ENCODE results near the gene TMCC1. TPM values are rescaled to one million over a fixed set of nuclear protein-coding genes. Genes with fewer than 3 reads are reported as not detected.
A peak's percentile ranks its signal among the peaks of the same experiment; 100 is the strongest.

Gene TMCC1
- total and polyA plus RNA-seq, 2 donors (not counting 3 experiments of a cell fraction or from before 2014, with no cell fraction given), result 17.4 to 38.4 TPM

- H3K9me1 ChIP-seq (replicated peaks; ENCODE audit: control insufficient read depth, extremely low read depth, insufficient read depth, low read length), result no peaks in the 10 kb centered on the region
- H3K9me3 ChIP-seq (replicated peaks; ENCODE audit: control insufficient read depth, insufficient read depth, low read length), result no peaks in the 10 kb centered on the region
- H3K36me3 ChIP-seq (ENCODE audit: control insufficient read depth in 2 of 2, extremely low read depth in 1 of 2, insufficient read depth in 2 of 2, low read length in 2 of 2), result no peaks in the 10 kb centered on the region
- dilution Hi-C loops (cut with MboI; ENCODE audit: extremely low pct_ligation_motif_present, low sequenced_read_pairs) (no loop called here), intact Hi-C loops (cut with micrococcal nuclease) (loop anchor here (1.0 to 10.0 kb wide), 4 partner anchors 15 to 472 kb away; no protein-coding TSS in a partner anchor)
- no peaks in the 10 kb centered on the region for H3K79me2 ChIP-seq (ENCODE audit: control insufficient read depth, insufficient read depth, low read length)
- DNase-seq (ENCODE audit: low read depth, low spot score) (peak; percentile 29), FAIRE-seq (no peak)
- H2AFZ ChIP-seq (ENCODE audit: low read depth, low read length), result peak overlapping the region; percentile 16
- TF ChIP-seq CTCF (IDR thresholded peaks at IDR 0.05; ENCODE audit: extremely low read depth in 1 of 2, insufficient read depth in 1 of 2, low read depth in 1 of 2, low read length in 2 of 2) (no peak), POLR2AphosphoS5 (IDR thresholded peaks at IDR 0.05; ENCODE audit: insufficient read depth, low read depth, low read length) (no peak), MAX (IDR thresholded peaks at IDR 0.05; ENCODE audit: insufficient read depth, insufficient read length) (no peak), MYC (IDR thresholded peaks at IDR 0.05; ENCODE audit: low read depth, low read length) (no peak), EZH2 (IDR thresholded peaks at IDR 0.05; ENCODE audit: borderline replicate concordance, low read depth, low read length, severe bottlenecking) (no peak), FOS (IDR thresholded peaks at IDR 0.05; ENCODE audit: borderline replicate concordance, insufficient read depth, low read length) (no peak), POLR2A (IDR thresholded peaks at IDR 0.05; ENCODE audit: low read depth, low read length) (no peak), JUN (IDR thresholded peaks at IDR 0.05; ENCODE audit: borderline replicate concordance, insufficient read depth, insufficient read length, low read depth) (no peak), GATA2 (IDR thresholded peaks at IDR 0.05; ENCODE audit: insufficient read depth, insufficient read length, low read depth, low read length) (no peak)
- H3K4me2 ChIP-seq (ENCODE audit: insufficient read depth, low read length), result no peak overlapping the region
- H3K4me3 ChIP-seq (replicated peaks in 1 of 3; ENCODE audit: insufficient read depth in 1 of 3, low read depth in 1 of 3, low read length in 3 of 3), result no peak overlapping the region
- H4K20me1 ChIP-seq (replicated peaks; ENCODE audit: control insufficient read depth, extremely low read depth, insufficient read depth, low read length), result no peaks in the 10 kb centered on the region
- H3K27me3 ChIP-seq (ENCODE audit: control insufficient read depth in 2 of 2, insufficient read depth in 2 of 2, low read length in 2 of 2), result no peaks in the 10 kb centered on the region
- no TSS peak for BruUV-seq (replicated peaks)
- peak overlapping the region; percentile 61 for H3K9ac ChIP-seq (replicated peaks; ENCODE audit: extremely low read depth, insufficient read depth, low read length)
- H3K27ac ChIP-seq (ENCODE audit: insufficient read depth, low read depth, low read length), result peak overlapping the region; percentile 96
- CTCF ChIA-PET, result interaction anchor here (1.2 to 3.5 kb wide), 8 partner anchors 10 to 133 kb away, joined by 3 to 15 read pairs (median 8); no protein-coding TSS in a partner anchor
- H3K4me1 ChIP-seq (ENCODE audit: control insufficient read depth, extremely low read depth, insufficient read depth, low read length), result peaks cover 87% of the 10 kb centered on the region
- POLR2A ChIA-PET, result no interaction called here
Observed at GRCh38 chr3:129622933-129623332, 270.6 kb downstream of the TMCC1 start.
